H1 (cell line): ENCODE data around the gene WNT11. TPM values are rescaled to one million over a fixed set of nuclear protein-coding genes. Genes with fewer than 3 reads are reported as not detected.

ENCODE experiments used
- RAD21 ChIP-seq, 2 experiments: IDR thresholded peaks in 1 of 2; conservative IDR thresholded peaks in 1 of 2; 2 replicates each; pipeline ENCODE4 v1.6.1; 2011; ENCODE audit warnings: low read depth in 2 of 2, low read length in 2 of 2, improper control_type of control experiment in 1 of 2, inconsistent platforms in 1 of 2, mild to moderate bottlenecking in 1 of 2, moderate library complexity in 1 of 2
- USF2 ChIP-seq: IDR thresholded peaks from 2 replicates; pipeline ENCODE4 v1.6.1; 2011; ENCODE audit warnings: low read length, improper control_type of control experiment
- polyA plus RNA-seq, 7 experiments: library from polyadenylated mRNA; depleted of rRNA in 3 of 7; stranded (reverse) in 5 of 7; unstranded in 2 of 7; fragments of >200 nt in 5 of 7; fragments of 200-250 nt in 2 of 7; gene quantifications; 1 replicate in 5 of 7; 2 replicates in 1 of 7; 4 replicates in 1 of 7; pipeline versions ENCODE4 v1.2.1 to v1.2.3, GENCODE V29; 2011 to 2013; ENCODE audit warnings: missing spikeins in 2 of 7, mixed read lengths in 2 of 7
- total RNA-seq: library from RNA; stranded (reverse); fragmentation: NEBNext Ultra II Directional; extraction: Animal tissue kit (Norgen Biotek cat#: 25700); gene quantifications from 2 replicates; pipeline ENCODE4 v1.2.1, GENCODE V29; 2021

The WNT11 gene
- total and polyA plus RNA-seq, 2 of the 8 experiments (the other 6 are each of a cell fraction or from before 2014, with no cell fraction given) = 0.11 to 0.45 TPM

GRCh38 chr11:76248210-76248609, 41.9 kb upstream of the WNT11 start (continued):
- TF ChIP-seq USF2 (peak; percentile 79), RAD21 (IDR thresholded peaks at IDR 0.05 in 1 of 2, conservative IDR thresholded peaks at IDR 0.05 in 1 of 2; ENCODE audit: low read depth in 2 of 2, low read length in 2 of 2) (peak; percentile 35 to 57; a peak in 3 of 4 replicates)
